ENCODE data around the gene SUSD3. TPM values are rescaled to one million over a fixed set of nuclear protein-coding genes. Genes with fewer than 3 reads are reported as not detected.

Gene SUSD3
- total and polyA plus RNA-seq, 4 donors, result 4.1 to 19.2 (median 11.8) TPM

GRCh38 chr9:93129691-93130500 lies 71.4 kb downstream of the SUSD3 start (continued):
- TF ChIP-seq ATF3 (IDR thresholded peaks at IDR 0.05) (no peak), GABPA (IDR thresholded peaks at IDR 0.05 in 1 of 2, conservative IDR thresholded peaks at IDR 0.05 in 1 of 2) (no peak), FOXA1 (IDR thresholded peaks at IDR 0.05) (no peak), FOXA2 (IDR thresholded peaks at IDR 0.05) (no peak), TAF1 (conservative IDR thresholded peaks at IDR 0.05) (no peak)

GRCh38 chr9:93130861-93131481 lies 72.5 kb downstream of the SUSD3 start:
- no peaks in the 10 kb centered on the region for H3K27me3 ChIP-seq (ENCODE audit: control insufficient read depth in 4 of 4, insufficient read depth in 4 of 4, low read length in 3 of 4)
- peaks cover 19 to 74% (median 45%) of the 10 kb centered on the region in 4 donors for H3K4me1 ChIP-seq (ENCODE audit: control insufficient read depth in 4 of 4, insufficient read depth in 4 of 4, low read length in 3 of 4)
- H3K4me3 ChIP-seq (ENCODE audit: low read depth in 1 of 3, low read length in 3 of 3), result no peak overlapping the region
- peak overlapping the region in 1 of 2 donors; percentile 36 for H3K9ac ChIP-seq (ENCODE audit: low read depth in 1 of 2, low read length in 2 of 2)
- no peak for DNase-seq (ENCODE audit: low spot score)
- WGBS, result 61% methylated on average over 15 of the region's 15 CpGs
- no peak for TF ChIP-seq RXRA (IDR thresholded peaks at IDR 0.05)
- TF ChIP-seq NR2F2 (IDR thresholded peaks at IDR 0.05), result peak; percentile 76
- peak overlapping the region; percentile 89 to 95 for H3K27ac ChIP-seq (ENCODE audit: low read depth in 1 of 2, low read length in 2 of 2)
- peaks cover 0 to 4% (median 0%) of the 10 kb centered on the region in 4 donors for H3K36me3 ChIP-seq (ENCODE audit: control insufficient read depth in 4 of 4, insufficient read depth in 3 of 4, low read depth in 1 of 4, low read length in 3 of 4)
- no peaks in the 10 kb centered on the region for H3K9me3 ChIP-seq (ENCODE audit: control insufficient read depth in 4 of 4, low read length in 3 of 4)

- Histone ChIP-seq H3K4me3 (ENCODE audit: low read depth in 1 of 3, low read length in 3 of 3) (peak overlapping the region in 1 of 3 donors; percentile 5), H3K9ac (ENCODE audit: low read depth in 1 of 2, low read length in 2 of 2) (peak overlapping the region in 1 of 2 donors; percentile 36), H3K36me3 (ENCODE audit: control insufficient read depth in 4 of 4, insufficient read depth in 3 of 4, low read depth in 1 of 4, low read length in 3 of 4) (no peaks in the 10 kb centered on the region), H3K27ac (ENCODE audit: low read depth in 1 of 2, low read length in 2 of 2) (peak overlapping the region; percentile 89 to 95), H3K27me3 (ENCODE audit: control insufficient read depth in 4 of 4, insufficient read depth in 4 of 4, low read length in 3 of 4) (no peaks in the 10 kb centered on the region), H3K4me1 (ENCODE audit: control insufficient read depth in 4 of 4, insufficient read depth in 4 of 4, low read length in 3 of 4) (peaks cover 20 to 76% (median 45%) of the 10 kb centered on the region in 4 donors), H3K9me3 (ENCODE audit: control insufficient read depth in 4 of 4, low read length in 3 of 4) (no peaks in the 10 kb centered on the region)
- WGBS, result 88% methylated on average over 13 of the region's 13 CpGs
- TF ChIP-seq ZBTB33 (IDR thresholded peaks at IDR 0.05) (no peak), ATF3 (IDR thresholded peaks at IDR 0.05) (no peak), HNF4G (IDR thresholded peaks at IDR 0.05) (no peak), HNF4A (conservative IDR thresholded peaks at IDR 0.05) (no peak), TAF1 (conservative IDR thresholded peaks at IDR 0.05) (no peak)
- DNase-seq (ENCODE audit: low spot score), result no peak
These were observed 73.2 kb downstream of the SUSD3 start for GRCh38 chr9:93131599-93132286.
